HG03159 (cell line): ENCODE measurements around the gene DENND6B.

Experiments used
- ATAC-seq: cut with Tn5 transposase; IDR thresholded peaks from one replicate; pipeline ENCODE4 v1.9.1; 2021; ENCODE audit warnings: mild to moderate bottlenecking, moderate library complexity; ENCODE audit not compliant: unreplicated experiment

Gene DENND6B

GRCh38 chr22:50259302-50259701 is 67.5 kb downstream of the DENND6B start:
- no peak for ATAC-seq
